A673 (cell line): ENCODE data around the gene MYBL2.

Experiments used
- CTCF ChIP-seq: fragments of 300-800, 200-600 bp; sonication (generic); conservative IDR thresholded peaks from 2 replicates; pipeline ENCODE4 v1.5.1; 2017; ENCODE audit warnings: low read depth, mild to moderate bottlenecking, antibody characterized with exemption, low read length, moderate library complexity, mixed read lengths
- EZH2 ChIP-seq: fragments of 200-600 bp; sonication (generic); IDR thresholded peaks from 2 replicates; pipeline ENCODE4 v1.6.1; 2017; ENCODE audit warnings: borderline replicate concordance, low read depth, mild to moderate bottlenecking, mixed read lengths, antibody characterized with exemption, low read length; ENCODE audit not compliant: poor library complexity, severe bottlenecking

GRCh38 chr20:43751167-43752050 lies 84.5 kb downstream of the MYBL2 start:
- no peak for TF ChIP-seq CTCF
- no peak for TF ChIP-seq EZH2
